Testis (tissue), 3 donors: ENCODE data around the gene RGS6. TPM values are rescaled to one million over a fixed set of nuclear protein-coding genes. Genes with fewer than 3 reads are reported as not detected.

Experiments used
- DNase-seq: peaks from one replicate; pipeline ENCODE4 v3.0.0-alpha.2; 2019
- H3K27ac ChIP-seq, 2 donors: fragments of 200-600 bp; sonication (generic); one replicate each; pipeline ENCODE4 v1.5.1; 2019
- H3K27me3 ChIP-seq: fragments of 200-600 bp; sonication (generic); one replicate; pipeline ENCODE4 v1.5.1; 2019
- H3K36me3 ChIP-seq: fragments of 200-600 bp; sonication (generic); one replicate; pipeline ENCODE4 v1.5.1; 2017; ENCODE audit warnings: low read depth; ENCODE audit errors: missing control alignments
- H3K4me1 ChIP-seq: fragments of 200-600 bp; sonication (generic); one replicate; pipeline ENCODE4 v1.5.1; 2019
- H3K4me3 ChIP-seq, 2 donors: fragments of 200-600 bp; sonication (generic); one replicate each; pipeline ENCODE4 v1.5.1; 2017 to 2019
- H3K9me3 ChIP-seq: fragments of 200-600 bp; sonication (generic); one replicate; pipeline ENCODE4 v1.5.1; 2017
- POLR2A ChIP-seq: fragments of 450-650 bp; IDR thresholded peaks from one replicate; pipeline ENCODE4 v1.6.1; 2017; ENCODE audit warnings: antibody characterized with exemption, mild to moderate bottlenecking, moderate library complexity
- WGBS, 2 donors: methylation state at CpG; one replicate each; pipeline ENCODE4 v1.1.5; 2018; 5-methylcytosine and 5-hydroxymethylcytosine counted together
- intact Hi-C: fragments of 100-400 bp; cut with DNase I; formaldehyde crosslinking; loops from one replicate; pipeline ENCODE4 v1.15.1; 2023; ENCODE audit warnings: low total_unique reads
- microRNA-seq, 2 donors: library from miRNA; unstranded; fragments of <30 nt; microRNA quantifications; one replicate each; pipeline ENCODE4, GENCODE V29; 2016; ENCODE audit warnings: borderline number of aligned reads in 2 of 2, borderline replicate concordance in 1 of 2
- polyA plus RNA-seq: library from polyadenylated mRNA; stranded (reverse); fragments of 350-450 nt; fragmentation: Illumina TruSeq; extraction: RNeasy Lipid Tissue Mini Kit (QIAGEN cat#74804); gene quantifications from one replicate; pipeline ENCODE4 v1.2.3, GENCODE V29; 2014; ENCODE audit warnings: low read depth, low replicate concordance; ENCODE audit not compliant: insufficient read depth
- small RNA-seq, 2 donors: library from RNA; depleted of rRNA; stranded (forward); fragments of <200 nt; gene quantifications; one replicate each; pipeline ENCODE3, GENCODE V24; 2016
- total RNA-seq, 2 donors: library from RNA; depleted of rRNA; stranded (reverse); fragments of >200 nt; gene quantifications; one replicate each; pipeline ENCODE4 v1.2.3, GENCODE V29; 2016
- TF ChIP-seq, protein P1 (sequence below), 3 experiments: fragments of 450-650 bp in 2 of 3; fragments of 200-600 bp in 1 of 3; sonication (generic) in 1 of 3; IDR thresholded peaks; one replicate each; pipeline ENCODE4 v1.5.1; 2016 to 2019; ENCODE audit warnings: antibody characterized with exemption in 3 of 3, mild to moderate bottlenecking in 2 of 3, moderate library complexity in 1 of 3

The RGS6 gene
- total and polyA plus RNA-seq, 3 donors from 2014 or later: 6.3 to 21.3 (median 16.0) TPM

DNA sequence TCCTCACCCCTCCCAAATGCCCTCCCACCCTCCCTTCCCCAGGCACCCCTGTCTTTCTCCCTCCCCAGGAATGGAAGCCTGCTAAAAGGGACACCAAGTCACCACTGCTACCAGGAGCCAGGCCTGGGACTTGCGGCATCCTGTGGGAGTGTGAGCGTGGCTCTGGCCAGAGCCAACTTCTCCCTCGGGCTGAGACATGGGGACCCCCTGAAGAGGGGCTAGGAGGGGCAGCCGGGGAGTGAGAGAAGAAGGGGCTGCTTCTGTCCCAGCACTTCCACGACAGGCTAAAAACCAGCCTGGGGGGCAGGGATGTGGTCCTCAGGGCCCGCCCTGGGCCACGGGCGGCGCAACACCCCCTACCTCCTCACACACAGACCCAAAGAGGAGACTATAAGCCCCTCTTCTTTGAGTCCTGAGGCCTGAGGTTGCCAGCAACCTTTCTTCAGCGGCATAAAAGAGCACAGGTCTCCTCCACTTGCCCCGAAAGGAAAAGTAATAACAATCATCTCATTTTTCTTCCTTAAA, 682.7 kb downstream of the RGS6 start:
- intact Hi-C loops: no loop called here
- no peak overlapping the region for H3K27ac ChIP-seq
- H3K4me3 ChIP-seq: no peak overlapping the region
- no peak for DNase-seq
- peaks cover 49% of the 10 kb centered on the region for H3K4me1 ChIP-seq
- no peak for TF ChIP-seq POLR2A
- TF ChIP-seq, protein P1, sequence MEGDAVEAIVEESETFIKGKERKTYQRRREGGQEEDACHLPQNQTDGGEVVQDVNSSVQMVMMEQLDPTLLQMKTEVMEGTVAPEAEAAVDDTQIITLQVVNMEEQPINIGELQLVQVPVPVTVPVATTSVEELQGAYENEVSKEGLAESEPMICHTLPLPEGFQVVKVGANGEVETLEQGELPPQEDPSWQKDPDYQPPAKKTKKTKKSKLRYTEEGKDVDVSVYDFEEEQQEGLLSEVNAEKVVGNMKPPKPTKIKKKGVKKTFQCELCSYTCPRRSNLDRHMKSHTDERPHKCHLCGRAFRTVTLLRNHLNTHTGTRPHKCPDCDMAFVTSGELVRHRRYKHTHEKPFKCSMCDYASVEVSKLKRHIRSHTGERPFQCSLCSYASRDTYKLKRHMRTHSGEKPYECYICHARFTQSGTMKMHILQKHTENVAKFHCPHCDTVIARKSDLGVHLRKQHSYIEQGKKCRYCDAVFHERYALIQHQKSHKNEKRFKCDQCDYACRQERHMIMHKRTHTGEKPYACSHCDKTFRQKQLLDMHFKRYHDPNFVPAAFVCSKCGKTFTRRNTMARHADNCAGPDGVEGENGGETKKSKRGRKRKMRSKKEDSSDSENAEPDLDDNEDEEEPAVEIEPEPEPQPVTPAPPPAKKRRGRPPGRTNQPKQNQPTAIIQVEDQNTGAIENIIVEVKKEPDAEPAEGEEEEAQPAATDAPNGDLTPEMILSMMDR (IDR thresholded peaks at IDR 0.05): no peak
- no peaks in the 10 kb centered on the region for H3K36me3 ChIP-seq
- no peaks in the 10 kb centered on the region for H3K27me3 ChIP-seq
- 64 to 73% methylated on average over 10 to 11 of the region's 11 CpGs for WGBS, 2 donors
- H3K9me3 ChIP-seq: no peaks in the 10 kb centered on the region

DNA sequence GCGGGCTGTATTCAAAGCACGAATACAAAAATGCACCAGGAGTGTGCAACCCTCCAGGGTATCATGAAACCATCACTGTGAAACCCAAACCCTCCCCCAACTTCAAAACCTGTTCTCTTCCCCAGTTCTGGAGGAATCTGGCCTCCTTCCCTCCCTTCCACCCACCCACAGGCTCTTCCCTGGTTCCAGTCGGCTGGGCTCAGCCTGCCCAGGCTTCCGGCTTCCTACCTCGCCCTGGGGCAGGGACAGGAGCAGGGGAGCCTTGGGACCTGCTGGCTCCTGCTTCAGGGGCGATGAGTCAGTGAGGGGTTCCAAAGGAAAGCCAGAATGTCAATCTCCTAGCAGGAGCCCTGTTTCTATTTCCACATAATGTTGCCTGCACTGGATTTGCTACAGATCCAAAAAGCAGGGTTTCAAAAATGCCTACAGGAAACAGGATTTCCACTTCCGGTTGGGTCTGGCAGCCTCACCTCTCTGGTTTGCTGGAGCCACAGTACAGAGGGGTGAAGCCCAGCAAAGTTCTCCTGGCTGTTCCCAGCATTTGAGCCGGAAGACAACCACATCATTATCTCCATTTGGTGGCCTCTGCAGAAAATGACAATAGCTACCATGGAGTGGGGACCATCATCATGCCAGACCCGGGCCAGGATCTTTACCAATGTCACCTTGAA, 683.4 kb downstream of the RGS6 start:
- WGBS, 2 donors: 69 to 77% methylated on average over 9 of the region's 9 CpGs
- Histone ChIP-seq H3K27me3 (no peaks in the 10 kb centered on the region), H3K36me3 (no peaks in the 10 kb centered on the region), H3K4me3 (no peak overlapping the region), H3K4me1 (peaks cover 49% of the 10 kb centered on the region), H3K27ac (no peak overlapping the region), H3K9me3 (no peaks in the 10 kb centered on the region)
- intact Hi-C loops: no loop called here
- DNase-seq: no peak
- TF ChIP-seq POLR2A: no peak
- TF ChIP-seq, protein P1 (IDR thresholded peaks at IDR 0.05): no peak

Small RNA genes within 50 kb of the gene (microRNA-seq; reads per million reads assigned to microRNA genes)
- 0 to 0.69 reads per million in 2 donors for gene MIR7843

Small RNA genes within 50 kb of the gene (small RNA-seq; reads per million reads assigned to genes)
- gene MIR7843 (0 reads per million in 2 donors), gene RF00019 (0 reads per million in 2 donors)
